ENCODE data around the gene LAMB4. TPM values are rescaled to one million over a fixed set of nuclear protein-coding genes. Genes with fewer than 3 reads are reported as not detected.

LAMB4 gene
- total and polyA plus RNA-seq, 2 experiments from 2014 or later = not detected

GRCh38 chr7:108129018-108129965, 869 bp downstream of the LAMB4 start (continued):
- TF ChIP-seq REST (IDR thresholded peaks at IDR 0.05; ENCODE audit: unreplicated experiment) (no peak), EZH2 (IDR thresholded peaks at IDR 0.05; ENCODE audit: low read depth, unreplicated experiment) (no peak), ZNF462 (CRISPR knock-in tag; IDR thresholded peaks at IDR 0.05) (no peak), NANOG (IDR thresholded peaks at IDR 0.05; ENCODE audit: borderline replicate concordance) (no peak), JUNB (IDR thresholded peaks at IDR 0.05; ENCODE audit: unreplicated experiment) (no peak), EZH2phosphoT487 (IDR thresholded peaks at IDR 0.05; ENCODE audit: unreplicated experiment) (no peak), POLR2AphosphoS5 (IDR thresholded peaks at IDR 0.05; ENCODE audit: low read depth) (no peak)

Measured in GM23338 (cell line).